ENCODE data around the gene CHN2. TPM values are rescaled to one million over a fixed set of nuclear protein-coding genes. Genes with fewer than 3 reads are reported as not detected.

The CHN2 gene
- total and polyA plus RNA-seq, 2 donors (not counting 1 experiment from before 2014, with no cell fraction given) = 0.86 to 1.4 TPM

DNA sequence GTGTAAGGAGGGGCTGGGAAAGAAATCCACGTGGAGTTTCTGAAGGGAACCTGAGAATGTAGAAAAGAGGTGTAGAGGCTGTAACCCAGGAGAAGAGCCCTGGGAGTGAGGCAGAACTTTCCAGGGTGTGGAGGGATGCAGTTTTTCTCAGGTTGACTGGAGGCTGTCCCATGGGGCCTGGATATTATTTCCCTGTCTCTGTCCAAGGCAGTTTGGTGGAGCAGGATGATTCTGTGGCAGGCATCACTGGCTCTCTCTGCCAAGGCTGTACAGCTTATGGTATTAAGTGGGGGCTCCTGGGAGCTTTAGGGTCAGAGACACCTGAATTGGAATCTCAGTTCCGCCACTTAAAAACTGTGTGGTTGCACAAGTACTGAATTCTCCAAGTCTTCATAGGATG is 81.6 kb downstream of the CHN2 start:
- H3K4me3 Mint-ChIP-seq = no peak overlapping the region
- H3K4me1 ChIP-seq (ENCODE audit: control insufficient read depth in 2 of 2, insufficient read depth in 2 of 2, low read length in 2 of 2) = no peaks in the 10 kb centered on the region

DNA sequence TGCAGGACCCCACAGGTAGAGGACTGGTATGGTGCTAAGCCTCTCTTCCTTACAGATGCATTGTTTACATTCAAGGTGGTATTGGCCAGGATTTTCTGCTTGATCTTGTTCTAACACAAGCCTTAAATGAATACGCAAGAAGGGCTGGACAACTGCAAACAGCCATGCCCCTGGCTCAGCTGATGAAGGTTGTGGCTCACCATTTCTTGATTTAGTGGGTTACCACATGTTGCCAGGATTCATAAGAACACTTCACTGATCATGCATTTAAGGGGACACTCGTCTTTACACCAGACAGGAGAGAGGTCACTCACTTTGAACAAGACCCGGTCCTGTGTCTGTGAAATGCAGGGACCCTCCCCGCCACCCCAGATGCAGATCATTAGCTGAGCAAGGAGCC is 82.2 kb downstream of the CHN2 start:
- DNase-seq (no peak), ATAC-seq (ENCODE audit: low read depth) (no peak)
- CTCF ChIA-PET = no interaction called here
- H2AFZ ChIP-seq (ENCODE audit: insufficient read depth, low read depth, low read length, poor library complexity, severe bottlenecking) = no peak overlapping the region
- no peaks in the 10 kb centered on the region for H3K79me2 ChIP-seq (ENCODE audit: control insufficient read depth, insufficient read depth, low read length)
- WGBS (ENCODE audit: insufficient coverage) = 79% methylated on average over 4 of the region's 4 CpGs
- H3K9me3 ChIP-seq (ENCODE audit: control extremely low read depth in 1 of 3, control insufficient read depth in 2 of 3, insufficient read depth in 1 of 3, low read length in 2 of 3) = no peaks in the 10 kb centered on the region
- Mint-ChIP-seq H3K4me1 (peaks cover 5% of the 10 kb centered on the region), H3K4me3 (no peak overlapping the region), H3K27me3 (peaks cover 5% of the 10 kb centered on the region), H3K9me3 (ENCODE audit: insufficient read depth) (no peaks in the 10 kb centered on the region), H3K27ac (no peak overlapping the region)
- no peak overlapping the region for H3K27ac ChIP-seq (ENCODE audit: low read length in 2 of 2)
- TF ChIP-seq, protein P1, sequence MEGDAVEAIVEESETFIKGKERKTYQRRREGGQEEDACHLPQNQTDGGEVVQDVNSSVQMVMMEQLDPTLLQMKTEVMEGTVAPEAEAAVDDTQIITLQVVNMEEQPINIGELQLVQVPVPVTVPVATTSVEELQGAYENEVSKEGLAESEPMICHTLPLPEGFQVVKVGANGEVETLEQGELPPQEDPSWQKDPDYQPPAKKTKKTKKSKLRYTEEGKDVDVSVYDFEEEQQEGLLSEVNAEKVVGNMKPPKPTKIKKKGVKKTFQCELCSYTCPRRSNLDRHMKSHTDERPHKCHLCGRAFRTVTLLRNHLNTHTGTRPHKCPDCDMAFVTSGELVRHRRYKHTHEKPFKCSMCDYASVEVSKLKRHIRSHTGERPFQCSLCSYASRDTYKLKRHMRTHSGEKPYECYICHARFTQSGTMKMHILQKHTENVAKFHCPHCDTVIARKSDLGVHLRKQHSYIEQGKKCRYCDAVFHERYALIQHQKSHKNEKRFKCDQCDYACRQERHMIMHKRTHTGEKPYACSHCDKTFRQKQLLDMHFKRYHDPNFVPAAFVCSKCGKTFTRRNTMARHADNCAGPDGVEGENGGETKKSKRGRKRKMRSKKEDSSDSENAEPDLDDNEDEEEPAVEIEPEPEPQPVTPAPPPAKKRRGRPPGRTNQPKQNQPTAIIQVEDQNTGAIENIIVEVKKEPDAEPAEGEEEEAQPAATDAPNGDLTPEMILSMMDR (IDR thresholded peaks at IDR 0.05) = no peak
- no peak for TF ChIP-seq EZH2 (IDR thresholded peaks at IDR 0.05; ENCODE audit: borderline replicate concordance, insufficient read depth, low read depth, low read length, poor library complexity, severe bottlenecking)
- H3K4me2 ChIP-seq (replicated peaks; ENCODE audit: low read depth, low read length, poor library complexity, severe bottlenecking) = no peak overlapping the region
- H3K4me1 ChIP-seq (ENCODE audit: control insufficient read depth in 2 of 2, insufficient read depth in 2 of 2, low read length in 2 of 2) = no peaks in the 10 kb centered on the region
- POLR2A ChIA-PET = no interaction called here
- no peaks in the 10 kb centered on the region for H4K20me1 ChIP-seq (ENCODE audit: control insufficient read depth, insufficient read depth, low read length, poor library complexity, severe bottlenecking)
- no peak overlapping the region for H3K9ac ChIP-seq (ENCODE audit: low read length)
- no peaks in the 10 kb centered on the region for H3K36me3 ChIP-seq (replicated peaks in 1 of 2; ENCODE audit: control extremely low read depth in 1 of 2, control insufficient read depth in 1 of 2, extremely low read depth in 1 of 2, insufficient read depth in 2 of 2, low read length in 1 of 2)
- intact Hi-C loops (cut with micrococcal nuclease) = no loop called here
- H3K27me3 ChIP-seq (replicated peaks in 1 of 4; ENCODE audit: control extremely low read depth in 1 of 4, control insufficient read depth in 3 of 4, insufficient read depth in 4 of 4, low read length in 3 of 4) = no peaks in the 10 kb centered on the region
- H3K4me3 ChIP-seq (ENCODE audit: control extremely low read depth in 1 of 5, extremely low read depth in 1 of 5, insufficient read depth in 1 of 5, low read depth in 2 of 5, low read length in 4 of 5) = no peak overlapping the region

More for the DNA sequence above, 81.6 kb downstream of the CHN2 start:
- Mint-ChIP-seq H3K27ac (no peak overlapping the region), H3K27me3 (peaks cover 5% of the 10 kb centered on the region), H3K9me3 (ENCODE audit: insufficient read depth) (no peaks in the 10 kb centered on the region), H3K4me1 (peaks cover 9% of the 10 kb centered on the region)
- no peaks in the 10 kb centered on the region for H4K20me1 ChIP-seq (ENCODE audit: control insufficient read depth, insufficient read depth, low read length, poor library complexity, severe bottlenecking)
- ChIA-PET CTCF (no interaction called here), POLR2A (no interaction called here)
- no peaks in the 10 kb centered on the region for H3K9me3 ChIP-seq (ENCODE audit: control extremely low read depth in 1 of 3, control insufficient read depth in 2 of 3, insufficient read depth in 1 of 3, low read length in 2 of 3)
- DNase-seq (no peak), ATAC-seq (ENCODE audit: low read depth) (no peak)
- 0% methylated on average over 1 of the region's 2 CpGs for WGBS (ENCODE audit: insufficient coverage)
- H3K27ac ChIP-seq (ENCODE audit: low read length in 2 of 2) = no peak overlapping the region
- TF ChIP-seq, protein P1 (IDR thresholded peaks at IDR 0.05) = no peak
- H3K36me3 ChIP-seq (replicated peaks in 1 of 2; ENCODE audit: control extremely low read depth in 1 of 2, control insufficient read depth in 1 of 2, extremely low read depth in 1 of 2, insufficient read depth in 2 of 2, low read length in 1 of 2) = no peaks in the 10 kb centered on the region
- no peak overlapping the region for H3K4me3 ChIP-seq (ENCODE audit: control extremely low read depth in 1 of 5, extremely low read depth in 1 of 5, insufficient read depth in 1 of 5, low read depth in 2 of 5, low read length in 4 of 5)
- no peaks in the 10 kb centered on the region for H3K27me3 ChIP-seq (replicated peaks in 1 of 4; ENCODE audit: control extremely low read depth in 1 of 4, control insufficient read depth in 3 of 4, insufficient read depth in 4 of 4, low read length in 3 of 4)
- H2AFZ ChIP-seq (ENCODE audit: insufficient read depth, low read depth, low read length, poor library complexity, severe bottlenecking) = no peak overlapping the region
- H3K79me2 ChIP-seq (ENCODE audit: control insufficient read depth, insufficient read depth, low read length) = no peaks in the 10 kb centered on the region
- intact Hi-C loops (cut with micrococcal nuclease) = no loop called here
- H3K9ac ChIP-seq (ENCODE audit: low read length) = no peak overlapping the region
- no peak overlapping the region for H3K4me2 ChIP-seq (replicated peaks; ENCODE audit: low read depth, low read length, poor library complexity, severe bottlenecking)

Data from B cell (primary cell).